Caco-2 (cell line): ENCODE data around the gene TFR2. TPM values are rescaled to one million over a fixed set of nuclear protein-coding genes. Genes with fewer than 3 reads are reported as not detected.
A peak's percentile ranks its signal among the peaks of the same experiment; 100 is the strongest.

Source experiments
- BruUV-seq: library from RNA; stranded (reverse); fragments of 400-500 nt; replicated peaks from 2 replicates; lab custom pipeline; 2021; lab: Mats Ljungman, UMichigan
- CTCF ChIA-PET: fragments of 300-600 bp; sonication (Branson Sonifier 250); formaldehyde crosslinking; loops from one replicate; lab custom pipeline; 2022; ENCODE audit warnings: antibody characterized with exemption; lab: Charles Lee
- POLR2A ChIA-PET: fragments of 300-600 bp; sonication (Branson Sonifier 250); formaldehyde crosslinking; loops from one replicate; lab custom pipeline; 2022; ENCODE audit warnings: antibody characterized with exemption; lab: Charles Lee
- DNase-seq, 2 experiments: peaks; one replicate each; pipeline versions ENCODE4 v3.0.0 to v3.0.0-alpha.2; 2020 to 2022
- H3K27me3 ChIP-seq: replicated peaks from 2 replicates; pipeline ENCODE4 v1.6.0; 2011; ENCODE audit warnings: low read length; ENCODE audit not compliant: control insufficient read depth, insufficient read depth
- H3K36me3 ChIP-seq: 2 replicates; pipeline ENCODE4 v1.5.1; 2011; ENCODE audit warnings: low read length; ENCODE audit not compliant: control insufficient read depth, insufficient read depth
- H3K4me1 ChIP-seq: fragments of 250-450 bp; sonication (Bioruptor Pico); 2 replicates; pipeline ENCODE4 v1.5.1; 2020; ENCODE audit warnings: mild to moderate bottlenecking
- H3K4me3 ChIP-seq: 2 replicates; pipeline ENCODE4 v1.5.1; 2011; ENCODE audit warnings: low read depth, mild to moderate bottlenecking, control low read depth, low read length
- H3K9me3 ChIP-seq: fragments of 250-450 bp; sonication (Bioruptor Pico); 2 replicates; pipeline ENCODE4 v1.5.1; 2020; ENCODE audit warnings: mild to moderate bottlenecking, moderate library complexity
- H3K27ac Mint-ChIP-seq: one replicate; pipeline ENCODE4 v1.8.0; 2022; ENCODE audit warnings: mixed read lengths; ENCODE audit not compliant: unreplicated experiment
- H3K27me3 Mint-ChIP-seq: one replicate; pipeline ENCODE4 v1.8.0; 2022; ENCODE audit warnings: mixed read lengths; ENCODE audit not compliant: insufficient read depth, unreplicated experiment
- H3K36me3 Mint-ChIP-seq: one replicate; pipeline ENCODE4 v1.8.0; 2022; ENCODE audit warnings: mild to moderate bottlenecking, mixed read lengths; ENCODE audit not compliant: insufficient read depth, unreplicated experiment
- H3K4me1 Mint-ChIP-seq: one replicate; pipeline ENCODE4 v1.8.0; 2022; ENCODE audit warnings: low read depth, mixed read lengths; ENCODE audit not compliant: unreplicated experiment
- H3K4me3 Mint-ChIP-seq: one replicate; pipeline ENCODE4 v1.8.0; 2022; ENCODE audit warnings: mild to moderate bottlenecking, moderate library complexity, mixed read lengths; ENCODE audit not compliant: unreplicated experiment
- H3K9me3 Mint-ChIP-seq: one replicate; pipeline ENCODE4 v1.8.0; 2022; ENCODE audit warnings: mixed read lengths; ENCODE audit not compliant: unreplicated experiment
- CTCF ChIP-seq, 2 experiments: fragments of 200-600 bp in 1 of 2; IDR thresholded peaks; 1 replicate in 1 of 2; 2 replicates in 1 of 2; pipeline versions ENCODE4 v1.5.1 to v1.8.0; 2011 to 2022; ENCODE audit warnings: antibody characterized with exemption in 1 of 2, control low read depth in 1 of 2, inconsistent platforms in 1 of 2, low read depth in 1 of 2, low read length in 1 of 2, mild to moderate bottlenecking in 1 of 2, moderate library complexity in 1 of 2; ENCODE audit not compliant: insufficient read depth in 1 of 2, severe bottlenecking in 1 of 2, unreplicated experiment in 1 of 2
- intact Hi-C: fragments of 100-400 bp; cut with micrococcal nuclease; formaldehyde crosslinking; loops from one replicate; pipeline ENCODE4 v1.10.0; 2022; ENCODE audit not compliant: unreplicated experiment
- total RNA-seq: library from RNA; stranded (reverse); gene quantifications from 2 replicates; pipeline ENCODE4 v1.2.3, GENCODE V29; 2022

Gene TFR2
- total RNA-seq, 1 experiment from 2014 or later = 9.7 TPM

- Mint-ChIP-seq H3K36me3 (peaks cover 25% of the 10 kb centered on the region), H3K27me3 (no peaks in the 10 kb centered on the region), H3K4me3 (peak within 1 kb of the TSS; percentile 86), H3K9me3 (no peaks in the 10 kb centered on the region), H3K27ac (peak within 1 kb of the TSS; percentile 93), H3K4me1 (peaks cover 11% of the 10 kb centered on the region)
- ChIA-PET CTCF (interaction anchor here (0.6 to 3.5 kb wide), 25 partner anchors 14 to 454 kb away, joined by 3 to 18 read pairs (median 6); partner anchors contain the start of genes GIGYF1, MOSPD3, NYAP1 and POP7), POLR2A (interaction anchor here (0.6 to 3.6 kb wide), 26 partner anchors 8 to 1105 kb away, joined by 3 to 60 read pairs (median 5); partner anchors contain the start of genes AGFG2, GIGYF1, GNB2 and MEPCE)
- Histone ChIP-seq H3K27me3 (no peaks in the 10 kb centered on the region), H3K4me3 (peak within 1 kb of the TSS; percentile 74), H3K4me1 (peaks cover 13% of the 10 kb centered on the region), H3K36me3 (peaks cover 14% of the 10 kb centered on the region; the same call in 1 of the 2 replicates), H3K9me3 (no peaks in the 10 kb centered on the region)
- no TSS peak for BruUV-seq
- peak; percentile 100 for DNase-seq
- no peak for TF ChIP-seq CTCF (IDR thresholded peaks at IDR 0.05; ENCODE audit: insufficient read depth in 1 of 2, low read depth in 1 of 2, low read length in 1 of 2, severe bottlenecking in 1 of 2, unreplicated experiment in 1 of 2)
- intact Hi-C loops = loop anchor here (1.0 to 2.0 kb wide), 5 partner anchors 18 to 266 kb away; partner anchors contain the start of genes GNB2, MOSPD3 and SLC12A9
These were observed 54.9 kb downstream of the TFR2 start, which contains the start of gene FBXO24 for GRCh38 chr7:100586266-100587025. TSS of gene FBXO24 (plus strand) at chr7:100586328. CDS start at chr7:100586626, 298 bp downstream.

- TF ChIP-seq CTCF (IDR thresholded peaks at IDR 0.05; ENCODE audit: insufficient read depth in 1 of 2, low read depth in 1 of 2, low read length in 1 of 2, severe bottlenecking in 1 of 2, unreplicated experiment in 1 of 2) = no peak
- CTCF ChIA-PET = interaction anchor here (0.6 to 3.5 kb wide), 28 partner anchors 13 to 453 kb away, joined by 3 to 18 read pairs (median 5); partner anchors contain the start of genes GIGYF1, MOSPD3, NYAP1 and POP7
- POLR2A ChIA-PET = interaction anchor here (0.5 to 3.6 kb wide), 32 partner anchors 9 to 1105 kb away, joined by 3 to 60 read pairs (median 5); partner anchors contain the start of genes AGFG2, GIGYF1, GNB2 and MEPCE
- intact Hi-C loops = loop anchor here (1.0 to 2.0 kb wide), 5 partner anchors 19 to 267 kb away; partner anchors contain the start of genes GNB2, MOSPD3 and SLC12A9
- H3K4me3 ChIP-seq = peak within 1 kb of the TSS; percentile 74
- peak; percentile 81 to 85 for DNase-seq
- peaks cover 17% of the 10 kb centered on the region; the same call in 1 of the 2 replicates for H3K36me3 ChIP-seq
- Mint-ChIP-seq H3K9me3 (no peaks in the 10 kb centered on the region), H3K36me3 (peaks cover 25% of the 10 kb centered on the region), H3K27me3 (no peaks in the 10 kb centered on the region), H3K4me3 (peak within 1 kb of the TSS; percentile 86), H3K4me1 (peaks cover 11% of the 10 kb centered on the region), H3K27ac (peak within 1 kb of the TSS; percentile 93)
- H3K9me3 ChIP-seq = no peaks in the 10 kb centered on the region
- BruUV-seq = TSS peak; percentile 42
- H3K27me3 ChIP-seq = no peaks in the 10 kb centered on the region
- peaks cover 13% of the 10 kb centered on the region for H3K4me1 ChIP-seq
These were observed 55.7 kb downstream of the TFR2 start, which contains the start of gene LRCH4 for GRCh38 chr7:100585511-100586265. TSS of gene LRCH4 (minus strand) at chr7:100586129. CDS start at chr7:100586100, 29 bp downstream.
